Measurements from ENCODE around the gene ARHGAP42.

DNA sequence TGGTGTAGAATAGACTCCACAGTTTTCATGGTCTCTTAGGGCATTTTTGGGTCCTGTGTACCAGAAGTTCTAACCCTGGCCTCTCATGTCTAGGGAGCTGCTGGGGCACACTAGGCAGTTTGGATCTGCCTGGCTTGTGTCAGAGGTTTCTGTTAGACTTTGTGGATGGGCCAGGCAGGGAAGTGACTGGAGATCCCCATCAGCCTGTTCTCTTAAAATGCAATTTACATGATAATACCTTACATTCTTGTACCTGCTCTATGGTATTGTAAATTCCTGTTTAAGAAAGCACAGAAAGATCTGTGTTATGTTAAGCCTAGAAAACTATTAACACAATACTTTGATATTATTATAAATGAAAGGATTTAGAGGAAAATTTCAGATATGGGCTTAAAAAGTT lies 104.0 kb downstream of the ARHGAP42 start:
- TF ChIP-seq POLR2A (IDR thresholded peaks at IDR 0.05) = no peak
- TF ChIP-seq, protein P1, sequence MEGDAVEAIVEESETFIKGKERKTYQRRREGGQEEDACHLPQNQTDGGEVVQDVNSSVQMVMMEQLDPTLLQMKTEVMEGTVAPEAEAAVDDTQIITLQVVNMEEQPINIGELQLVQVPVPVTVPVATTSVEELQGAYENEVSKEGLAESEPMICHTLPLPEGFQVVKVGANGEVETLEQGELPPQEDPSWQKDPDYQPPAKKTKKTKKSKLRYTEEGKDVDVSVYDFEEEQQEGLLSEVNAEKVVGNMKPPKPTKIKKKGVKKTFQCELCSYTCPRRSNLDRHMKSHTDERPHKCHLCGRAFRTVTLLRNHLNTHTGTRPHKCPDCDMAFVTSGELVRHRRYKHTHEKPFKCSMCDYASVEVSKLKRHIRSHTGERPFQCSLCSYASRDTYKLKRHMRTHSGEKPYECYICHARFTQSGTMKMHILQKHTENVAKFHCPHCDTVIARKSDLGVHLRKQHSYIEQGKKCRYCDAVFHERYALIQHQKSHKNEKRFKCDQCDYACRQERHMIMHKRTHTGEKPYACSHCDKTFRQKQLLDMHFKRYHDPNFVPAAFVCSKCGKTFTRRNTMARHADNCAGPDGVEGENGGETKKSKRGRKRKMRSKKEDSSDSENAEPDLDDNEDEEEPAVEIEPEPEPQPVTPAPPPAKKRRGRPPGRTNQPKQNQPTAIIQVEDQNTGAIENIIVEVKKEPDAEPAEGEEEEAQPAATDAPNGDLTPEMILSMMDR (IDR thresholded peaks at IDR 0.05) = no peak
